Vagina (tissue), 2 donors: ENCODE measurements around the gene STT3B.

Experiments used
- CTCF ChIP-seq, 3 experiments: fragments of 450-650 bp in 2 of 3; fragments of 200-600 bp in 1 of 3; sonication (generic) in 1 of 3; IDR thresholded peaks; one replicate each; pipeline ENCODE4 v1.5.1; 2017 to 2019; ENCODE audit warnings: antibody characterized with exemption in 3 of 3, mild to moderate bottlenecking in 2 of 3, moderate library complexity in 2 of 3
- POLR2A ChIP-seq, 2 donors: fragments of 450-650 bp; IDR thresholded peaks; one replicate each; pipeline ENCODE4 v1.6.1; 2017; ENCODE audit warnings: antibody characterized with exemption in 2 of 2, mild to moderate bottlenecking in 2 of 2, moderate library complexity in 2 of 2
- POLR2AphosphoS5 ChIP-seq, 2 donors: sonication (generic); formaldehyde crosslinking; IDR thresholded peaks; one replicate each; pipeline ENCODE4 v1.9.0; 2017; ENCODE audit warnings: antibody characterized with exemption in 2 of 2, mild to moderate bottlenecking in 2 of 2, low read depth in 1 of 2; ENCODE audit not compliant: insufficient read depth in 1 of 2

- TF ChIP-seq CTCF (IDR thresholded peaks at IDR 0.05) (no peak), POLR2AphosphoS5 (IDR thresholded peaks at IDR 0.05; ENCODE audit: insufficient read depth in 1 of 2, low read depth in 1 of 2) (no peak), POLR2A (IDR thresholded peaks at IDR 0.05) (no peak)
Observed at GRCh38 chr3:31514570-31514969, 18.2 kb upstream of the STT3B start.
